Measurements from ENCODE around the gene POLR3K. TPM values are rescaled to one million over a fixed set of nuclear protein-coding genes. Genes with fewer than 3 reads are reported as not detected.

Gene POLR3K
- total RNA-seq, 2 donors from 2014 or later: 6.3 to 10.6 TPM

DNA sequence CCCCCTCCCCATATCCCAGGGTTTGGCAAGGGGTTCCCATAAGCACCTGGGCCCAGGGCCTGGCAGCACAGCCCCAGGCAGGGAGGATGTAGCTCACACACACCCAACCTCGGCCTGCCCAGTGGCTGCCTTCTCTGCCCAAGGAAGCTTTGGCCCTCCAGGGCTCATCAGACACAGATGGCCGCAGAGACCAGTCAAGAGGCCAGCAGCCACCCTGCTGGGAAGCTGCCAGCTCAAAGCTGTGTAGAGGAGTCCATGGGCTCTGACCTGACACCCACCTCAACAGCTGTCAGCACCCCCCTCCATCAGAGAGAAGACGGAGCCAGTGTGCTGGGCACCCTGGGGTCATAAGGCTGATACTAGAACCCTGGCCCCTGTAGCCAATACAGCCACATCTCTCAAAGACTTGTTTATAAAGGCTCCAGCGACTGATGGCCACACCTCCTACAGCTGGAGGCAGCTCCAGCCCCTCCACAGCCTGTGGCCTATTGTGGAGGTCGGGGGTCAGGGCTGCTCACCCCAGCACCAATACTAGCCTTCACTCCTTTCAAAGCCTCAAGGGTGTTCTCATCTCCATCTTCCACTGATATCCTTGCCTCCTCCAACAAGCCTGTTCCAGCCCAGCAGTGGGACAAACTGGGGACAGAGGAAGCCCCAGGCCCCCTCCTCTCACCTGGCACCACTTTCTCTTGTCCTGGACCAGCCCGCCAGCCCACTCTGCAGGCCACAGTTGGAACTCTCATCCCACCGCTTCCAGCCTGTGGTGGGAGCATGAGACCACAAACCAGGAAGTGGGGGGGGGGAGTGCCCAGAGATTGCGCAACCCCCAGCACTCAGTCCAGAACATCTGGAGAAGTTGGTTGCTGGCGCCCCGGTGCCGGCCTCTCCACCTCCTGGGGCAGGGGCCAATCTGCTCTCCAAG lies 22.4 kb upstream of the POLR3K start:
- H3K36me3 Mint-ChIP-seq (ENCODE audit: low read depth): peaks cover 3% of the 10 kb centered on the region
- H3K27ac Mint-ChIP-seq: peak overlapping the region; percentile 19

DNA sequence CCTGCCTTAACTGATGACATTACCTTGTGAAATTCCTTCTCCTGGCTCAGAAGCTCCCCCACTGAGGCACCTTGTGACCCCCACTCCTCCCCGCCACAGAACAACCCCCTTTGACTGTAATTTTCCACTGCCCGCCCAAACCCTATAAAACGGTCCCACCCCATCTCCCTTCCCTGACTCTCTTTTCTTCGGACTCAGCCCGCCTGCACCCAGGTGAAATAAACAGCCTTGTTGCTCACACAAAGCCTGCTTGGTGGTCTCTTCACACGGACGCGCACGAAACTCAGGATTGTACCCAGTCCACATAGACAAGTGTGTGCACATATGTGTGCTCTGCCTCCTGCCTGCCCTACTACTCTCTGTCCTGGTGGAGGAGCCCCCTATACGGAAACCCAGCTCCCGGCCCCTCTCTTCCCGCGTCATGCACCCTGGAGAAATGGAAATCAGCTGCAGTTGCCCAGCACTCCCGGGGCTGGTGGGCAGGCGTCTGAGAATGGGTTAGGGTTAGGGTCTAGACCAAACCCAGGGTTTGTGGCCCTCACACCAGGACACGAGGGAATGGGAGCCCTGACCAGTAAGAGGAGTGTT lies 21.4 kb upstream of the POLR3K start:
- ATAC-seq: no peak
- peaks cover 23% of the 10 kb centered on the region for H3K4me1 Mint-ChIP-seq
- peaks cover 3% of the 10 kb centered on the region for H3K36me3 Mint-ChIP-seq (ENCODE audit: low read depth)
- no peak overlapping the region for H3K4me3 Mint-ChIP-seq
- H3K27me3 Mint-ChIP-seq: peaks cover 35% of the 10 kb centered on the region
- H3K9me3 ChIP-seq (ENCODE audit: control insufficient read depth, low read length, poor library complexity, severe bottlenecking): no peaks in the 10 kb centered on the region
- H3K27ac Mint-ChIP-seq: no peak overlapping the region
- DNase-seq: no peak

More for the DNA sequence above, 22.4 kb upstream of the POLR3K start:
- ATAC-seq: no peak
- Mint-ChIP-seq H3K4me3 (peak overlapping the region; percentile 33), H3K4me1 (peaks cover 23% of the 10 kb centered on the region), H3K27me3 (peaks cover 25% of the 10 kb centered on the region)
- H3K9me3 ChIP-seq (ENCODE audit: control insufficient read depth, low read length, poor library complexity, severe bottlenecking): no peaks in the 10 kb centered on the region
- DNase-seq: no peak

DNA sequence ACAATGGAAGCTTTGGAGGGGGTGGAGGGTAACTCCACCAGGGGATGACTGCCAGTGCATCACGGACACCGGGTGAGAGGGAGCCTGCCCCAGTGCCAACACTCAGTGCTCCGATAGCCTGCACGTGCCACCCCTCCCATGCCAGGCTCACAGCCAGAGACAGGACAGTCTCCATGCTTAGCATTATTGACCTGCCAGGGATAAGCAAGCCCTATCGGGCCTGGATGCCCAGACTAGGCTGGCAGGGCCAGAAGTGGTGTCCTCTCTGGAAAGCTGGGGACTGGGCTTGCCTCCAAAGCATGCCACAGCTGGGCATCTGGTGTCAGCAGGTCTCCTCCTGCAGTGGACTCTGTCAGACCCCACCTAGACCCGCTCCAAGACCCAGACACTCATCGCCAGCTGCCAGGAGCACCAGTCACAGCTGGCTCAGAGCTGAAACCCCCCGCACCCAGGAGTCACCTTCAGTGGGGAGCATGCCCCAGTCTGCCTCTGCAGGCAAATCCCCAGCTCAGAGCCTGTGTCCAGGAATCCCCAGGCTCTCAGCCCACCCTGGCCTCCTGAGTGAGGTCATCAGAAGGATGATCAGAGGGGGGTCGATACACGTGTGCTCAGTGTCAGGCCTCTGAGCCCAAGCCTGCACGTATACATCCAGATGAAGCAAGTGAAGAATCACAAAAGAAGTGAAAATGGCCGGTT lies 20.8 kb upstream of the POLR3K start:
- Mint-ChIP-seq H3K36me3 (ENCODE audit: low read depth) (peaks cover 3% of the 10 kb centered on the region), H3K4me3 (no peak overlapping the region), H3K27me3 (peaks cover 42% of the 10 kb centered on the region), H3K4me1 (peaks cover 23% of the 10 kb centered on the region), H3K27ac (no peak overlapping the region)
- ATAC-seq: no peak
- no peaks in the 10 kb centered on the region for H3K9me3 ChIP-seq (ENCODE audit: control insufficient read depth, low read length, poor library complexity, severe bottlenecking)
- DNase-seq: no peak

DNA sequence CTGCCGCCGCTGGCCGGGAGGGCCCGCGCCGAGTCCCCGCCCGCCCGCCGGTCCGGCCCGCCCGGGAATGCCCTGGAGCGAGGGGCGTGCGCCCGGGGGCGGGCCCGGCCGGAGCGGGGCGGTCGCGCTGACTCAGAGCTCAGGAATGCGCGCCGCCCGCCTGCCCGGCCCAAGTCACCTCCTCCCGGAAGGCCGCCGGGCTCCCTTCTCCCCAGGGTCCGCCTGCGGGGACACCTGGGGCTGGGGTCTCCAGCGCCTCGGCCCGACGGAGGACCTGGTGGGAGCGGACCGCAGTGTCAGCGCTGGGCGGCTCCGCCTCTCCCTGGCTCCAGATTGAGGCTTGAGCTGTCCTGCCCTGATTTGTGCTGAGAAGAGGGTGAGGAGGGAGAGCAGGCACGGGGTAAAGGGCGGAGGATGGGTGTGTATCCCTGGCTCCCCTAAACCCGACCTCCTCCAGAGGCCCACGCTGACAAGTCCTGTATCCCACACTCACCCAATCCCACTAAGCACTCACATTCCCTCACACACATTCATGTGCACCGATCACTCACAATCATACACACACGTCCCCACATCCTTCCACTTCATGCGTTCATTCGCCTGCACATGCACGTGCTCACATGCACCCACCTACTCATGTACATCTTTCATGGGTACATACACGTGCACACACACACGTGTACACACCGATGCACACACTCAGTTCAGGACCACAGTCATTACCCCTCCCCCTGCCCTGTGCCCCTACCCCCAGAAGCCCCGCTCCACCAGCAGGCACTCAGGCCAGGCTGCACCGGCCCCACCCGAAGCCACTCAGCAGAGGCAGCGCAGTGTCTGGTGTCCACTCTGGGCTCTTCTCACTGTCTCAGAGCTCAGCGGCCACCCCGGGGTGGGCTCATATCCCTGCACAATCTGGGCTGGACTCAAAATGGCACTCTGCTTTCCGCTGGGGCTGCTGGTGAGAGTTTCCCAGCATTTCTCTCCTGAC lies 19.4 kb upstream of the POLR3K start, which contains the start of gene RHBDF1:
Gene RHBDF1, minus strand, starts transcription at position 71 of the 988 bp plus-strand sequence. CDS start 7,616 bp downstream, outside the sequence.
- H3K9me3 ChIP-seq (ENCODE audit: control insufficient read depth, low read length, poor library complexity, severe bottlenecking): no peaks in the 10 kb centered on the region
- Mint-ChIP-seq H3K27ac (no peak within 1 kb of the TSS), H3K36me3 (ENCODE audit: low read depth) (peaks cover 3% of the 10 kb centered on the region), H3K4me3 (peak within 1 kb of the TSS; percentile 80), H3K4me1 (peaks cover 17% of the 10 kb centered on the region), H3K27me3 (peaks cover 44% of the 10 kb centered on the region)
- peak; percentile 42 for ATAC-seq
- DNase-seq: no peak

DNA sequence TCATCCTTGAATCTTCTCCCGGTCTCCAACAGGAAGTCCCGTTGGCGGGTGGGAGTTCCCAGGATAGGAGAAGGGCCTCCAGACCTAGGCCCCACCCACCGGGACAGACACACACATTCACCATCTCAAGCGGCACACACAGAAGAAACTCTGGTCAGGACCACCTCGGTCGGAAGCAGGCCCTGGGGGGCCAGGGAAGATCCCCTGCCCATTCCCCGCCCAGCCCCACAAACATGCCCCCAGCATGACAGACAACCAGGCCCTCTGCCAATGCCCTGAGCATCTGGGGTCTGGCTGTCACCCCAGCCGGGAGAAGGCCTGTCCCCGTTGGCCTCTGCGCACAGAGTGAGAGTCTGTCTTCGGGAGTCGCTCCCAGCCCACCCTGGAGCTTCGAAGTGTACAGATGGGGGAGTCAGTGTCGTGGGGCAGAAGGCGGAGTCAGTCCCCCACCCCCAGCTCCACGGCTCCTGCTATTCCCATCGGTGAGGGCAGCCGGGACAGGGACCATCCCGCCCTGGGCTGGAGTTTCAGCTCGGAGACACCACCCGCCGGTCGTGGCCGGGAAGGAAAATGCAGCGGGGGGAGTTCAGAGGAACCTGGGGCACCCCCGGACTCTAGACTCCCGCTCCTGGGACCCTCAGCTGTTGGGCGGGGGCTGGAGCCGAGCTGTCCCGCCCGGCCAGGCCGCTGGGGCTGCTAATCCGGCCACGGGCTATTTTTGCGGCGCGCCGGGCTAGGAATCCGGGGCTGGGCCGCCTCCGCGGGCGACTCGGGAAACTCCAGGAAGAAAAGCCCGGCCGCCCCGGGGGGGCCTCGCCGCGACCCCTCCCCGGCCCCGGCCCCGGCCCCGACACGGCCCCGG lies 18.4 kb upstream of the POLR3K start:
- ATAC-seq (no peak), DNase-seq (no peak)
- Mint-ChIP-seq H3K27ac (no peak overlapping the region), H3K27me3 (peaks cover 50% of the 10 kb centered on the region), H3K36me3 (ENCODE audit: low read depth) (peaks cover 3% of the 10 kb centered on the region), H3K4me1 (peaks cover 12% of the 10 kb centered on the region), H3K4me3 (peak overlapping the region; percentile 50)
- no peaks in the 10 kb centered on the region for H3K9me3 ChIP-seq (ENCODE audit: control insufficient read depth, low read length, poor library complexity, severe bottlenecking)

DNA sequence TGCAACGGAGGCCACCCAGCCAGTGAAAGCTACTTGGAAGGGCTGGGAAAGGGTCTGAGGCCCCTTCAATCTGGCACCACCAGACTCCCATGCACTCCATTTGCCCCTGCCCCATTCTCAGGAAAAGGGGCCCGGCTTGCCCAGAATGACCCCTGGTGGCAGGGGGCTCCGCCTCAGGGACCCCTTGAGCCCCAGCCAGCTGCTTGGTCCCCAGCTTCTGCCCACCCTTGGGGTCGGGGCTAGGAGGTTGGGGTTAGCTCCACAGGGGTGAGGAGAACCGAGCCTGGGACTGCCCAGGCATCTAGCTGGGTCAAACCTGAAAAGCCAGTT lies 17.8 kb upstream of the POLR3K start:
- H3K9me3 ChIP-seq (ENCODE audit: control insufficient read depth, low read length, poor library complexity, severe bottlenecking): no peaks in the 10 kb centered on the region
- H3K4me1 Mint-ChIP-seq: peaks cover 6% of the 10 kb centered on the region
- DNase-seq: no peak
- H3K4me3 Mint-ChIP-seq: no peak overlapping the region
- peaks cover 50% of the 10 kb centered on the region for H3K27me3 Mint-ChIP-seq
- peaks cover 3% of the 10 kb centered on the region for H3K36me3 Mint-ChIP-seq (ENCODE audit: low read depth)
- H3K27ac Mint-ChIP-seq: no peak overlapping the region
- no peak for ATAC-seq

DNA sequence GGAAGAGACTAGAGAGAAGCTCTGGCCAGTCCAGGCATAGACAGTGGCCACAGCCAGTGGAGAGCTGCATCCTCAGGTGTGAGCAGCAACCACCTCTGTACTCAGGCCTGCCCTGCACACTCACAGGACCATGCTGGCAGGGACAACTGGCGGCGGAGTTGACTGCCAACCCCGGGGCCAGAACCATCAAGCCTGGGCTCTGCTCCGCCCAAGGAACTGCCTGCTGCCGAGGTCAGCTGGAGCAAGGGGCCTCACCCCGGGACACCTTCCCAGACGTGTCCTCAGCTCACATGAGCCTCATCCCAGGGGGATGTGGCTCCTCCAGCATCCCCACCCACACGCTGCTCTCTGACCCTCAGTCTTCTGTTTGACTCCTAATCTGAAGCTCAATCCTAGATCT lies 15.8 kb upstream of the POLR3K start:
- Mint-ChIP-seq H3K27me3 (peaks cover 46% of the 10 kb centered on the region), H3K27ac (no peak overlapping the region), H3K4me1 (peaks cover 8% of the 10 kb centered on the region), H3K4me3 (no peak overlapping the region), H3K36me3 (ENCODE audit: low read depth) (peaks cover 3% of the 10 kb centered on the region)
- H3K9me3 ChIP-seq (ENCODE audit: control insufficient read depth, low read length, poor library complexity, severe bottlenecking): no peaks in the 10 kb centered on the region
- DNase-seq (no peak), ATAC-seq (no peak)

DNA sequence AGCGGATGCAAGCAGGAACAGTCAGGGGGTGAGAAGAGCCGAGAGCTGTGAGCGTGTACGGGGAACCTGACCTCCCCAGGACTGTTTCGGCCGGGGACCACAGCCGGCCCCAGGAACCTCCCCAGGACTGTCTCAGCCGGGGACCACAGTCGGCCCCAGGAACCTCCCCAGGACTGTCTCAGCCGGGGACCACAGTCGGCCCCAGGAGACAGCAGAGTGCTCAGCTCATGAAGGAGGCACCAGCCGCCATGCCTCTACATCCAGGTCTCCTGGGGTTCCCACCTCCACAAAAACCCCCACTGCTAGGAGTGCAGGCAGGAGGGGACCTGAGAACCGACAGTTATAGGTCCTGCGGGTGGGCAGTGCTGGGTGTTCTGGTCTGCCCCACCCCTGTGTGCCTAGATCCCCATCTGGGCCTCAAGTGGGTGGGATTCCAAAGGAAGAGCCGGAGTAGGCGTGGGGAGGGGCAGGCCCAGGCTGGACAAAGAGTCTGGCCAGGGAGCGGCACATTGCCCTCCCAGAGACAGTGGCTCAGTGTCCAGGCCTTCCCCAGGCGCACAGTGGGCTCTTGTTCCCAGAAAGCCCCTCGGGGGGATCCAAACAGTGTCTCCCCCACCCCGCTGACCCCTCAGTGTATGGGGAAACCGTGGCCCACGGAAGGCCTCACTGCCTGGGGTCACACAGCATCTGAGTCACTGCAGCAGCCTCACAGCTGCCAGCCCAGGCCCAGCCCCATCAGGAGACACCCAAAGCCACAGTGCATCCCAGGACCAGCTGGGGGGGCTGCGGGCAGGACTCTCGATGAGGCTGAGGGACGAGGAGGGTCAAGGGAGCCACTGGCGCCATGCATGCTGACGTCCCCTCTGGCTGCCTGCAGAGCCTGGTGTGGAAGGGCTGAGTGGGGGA lies 14.7 kb upstream of the POLR3K start:
- Mint-ChIP-seq H3K27ac (no peak overlapping the region), H3K4me3 (no peak overlapping the region), H3K27me3 (peaks cover 36% of the 10 kb centered on the region), H3K36me3 (ENCODE audit: low read depth) (peaks cover 3% of the 10 kb centered on the region), H3K4me1 (peaks cover 9% of the 10 kb centered on the region)
- ATAC-seq (no peak), DNase-seq (no peak)
- H3K9me3 ChIP-seq (ENCODE audit: control insufficient read depth, low read length, poor library complexity, severe bottlenecking): no peaks in the 10 kb centered on the region

DNA sequence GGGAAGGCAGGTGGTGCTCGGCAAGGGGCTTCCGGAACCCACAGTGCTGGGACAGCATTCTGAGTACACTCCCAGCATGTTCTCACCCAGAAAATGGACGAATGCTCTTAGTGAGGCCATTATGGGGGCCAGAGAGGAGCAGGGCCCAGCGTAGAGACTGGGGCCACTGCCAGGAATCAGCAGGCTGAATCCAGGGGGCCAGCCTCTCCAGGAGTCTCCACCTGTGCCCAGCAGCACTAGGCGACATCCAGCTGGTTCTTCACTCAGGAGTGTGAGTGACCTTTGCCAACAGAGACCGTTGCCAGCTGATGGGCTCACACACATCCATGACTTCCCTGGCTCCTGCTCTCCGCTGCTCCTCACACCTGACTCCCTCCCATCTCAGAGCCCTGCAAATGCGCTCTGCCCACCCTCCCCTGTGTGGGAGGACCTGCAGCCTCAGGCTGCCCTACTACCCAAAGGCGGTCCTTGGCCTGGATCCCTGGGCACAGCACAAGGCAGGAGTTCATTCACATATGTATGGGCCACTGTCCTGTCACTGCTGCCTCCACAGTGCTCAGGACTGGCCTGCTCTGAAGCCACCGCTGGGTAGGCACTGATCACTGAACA lies 13.9 kb upstream of the POLR3K start:
- Mint-ChIP-seq H3K36me3 (ENCODE audit: low read depth) (no peaks in the 10 kb centered on the region), H3K27me3 (peaks cover 31% of the 10 kb centered on the region), H3K4me3 (no peak overlapping the region), H3K27ac (no peak overlapping the region), H3K4me1 (peaks cover 5% of the 10 kb centered on the region)
- DNase-seq (no peak), ATAC-seq (no peak)
- no peaks in the 10 kb centered on the region for H3K9me3 ChIP-seq (ENCODE audit: control insufficient read depth, low read length, poor library complexity, severe bottlenecking)

DNA sequence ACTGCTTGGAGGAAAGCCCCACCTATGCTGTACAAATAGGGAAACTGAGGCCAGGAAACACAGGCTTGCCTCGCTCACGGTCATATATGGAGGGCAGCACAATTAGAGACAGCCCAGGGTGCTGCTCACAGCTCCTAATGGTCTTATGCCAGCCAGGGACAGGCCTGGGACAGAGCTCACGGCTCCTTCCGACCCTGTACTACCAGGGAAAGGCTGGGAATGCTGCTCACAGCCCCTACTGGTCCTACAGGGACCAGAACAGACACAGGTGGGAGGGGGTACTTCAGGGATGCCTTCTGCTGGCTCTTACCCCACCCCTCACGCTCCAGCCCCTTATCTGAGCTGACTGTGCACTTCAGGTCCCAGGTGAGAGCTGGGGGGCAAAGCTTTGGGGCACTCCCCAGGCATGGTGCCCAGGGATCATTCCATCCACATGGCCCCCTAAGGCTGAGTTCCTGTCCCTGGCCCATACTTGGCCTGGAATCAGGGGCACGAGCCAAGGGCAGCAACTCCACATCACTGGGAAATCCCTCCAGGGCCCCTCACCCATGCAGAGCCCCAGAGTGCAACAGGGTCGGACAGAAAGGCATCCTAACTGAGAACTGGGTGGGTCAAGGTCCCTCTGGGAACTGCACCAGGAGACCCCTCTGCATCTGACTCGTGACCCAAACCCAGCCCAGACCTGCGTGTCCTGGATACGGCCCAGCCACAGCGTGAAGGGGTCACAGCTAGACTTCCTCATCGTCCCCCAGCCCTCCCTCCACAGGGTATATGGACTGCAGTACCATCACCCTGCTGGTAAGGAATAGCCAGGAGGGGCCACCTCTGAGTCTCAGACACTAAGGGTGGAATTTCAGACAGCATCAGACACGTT lies 13.1 kb upstream of the POLR3K start:
- no peaks in the 10 kb centered on the region for H3K9me3 ChIP-seq (ENCODE audit: control insufficient read depth, low read length, poor library complexity, severe bottlenecking)
- peaks cover 5% of the 10 kb centered on the region for H3K4me1 Mint-ChIP-seq
- H3K36me3 Mint-ChIP-seq (ENCODE audit: low read depth): no peaks in the 10 kb centered on the region
- no peak for ATAC-seq
- DNase-seq: no peak
- no peak overlapping the region for H3K4me3 Mint-ChIP-seq
- peaks cover 31% of the 10 kb centered on the region for H3K27me3 Mint-ChIP-seq
- H3K27ac Mint-ChIP-seq: no peak overlapping the region

All from T-helper 17 cell (primary cell).